Mesenchymal stem cell (in vitro differentiated cells and primary cell): Measurements from ENCODE around the gene TMEM109.

Source experiments
- DNase-seq: peaks from one replicate; pipeline ENCODE4 v3.0.0-alpha.2; 2013
- H2AFZ ChIP-seq: one replicate; pipeline ENCODE4 v1.6.1; 2013; ENCODE audit warnings: low read depth, mild to moderate bottlenecking, control low read depth, inconsistent platforms, low read length, moderate library complexity
- H2AK5ac ChIP-seq: 2 replicates; pipeline ENCODE4 v1.6.1; 2013; ENCODE audit warnings: low read length, moderate library complexity, mild to moderate bottlenecking, inconsistent platforms; ENCODE audit not compliant: severe bottlenecking
- H2BK120ac ChIP-seq: one replicate; pipeline ENCODE4 v1.6.1; 2013; ENCODE audit warnings: low read depth, mild to moderate bottlenecking, inconsistent platforms, low read length, moderate library complexity
- H2BK12ac ChIP-seq, 2 experiments: one replicate each; pipeline ENCODE4 v1.6.1; 2013; ENCODE audit warnings: inconsistent platforms in 2 of 2, low read length in 2 of 2, mild to moderate bottlenecking in 2 of 2, moderate library complexity in 2 of 2, control low read depth in 1 of 2
- H2BK15ac ChIP-seq: one replicate; pipeline ENCODE4 v1.6.1; 2013; ENCODE audit warnings: mild to moderate bottlenecking, low read depth, inconsistent platforms; ENCODE audit not compliant: poor library complexity, severe bottlenecking
- H2BK5ac ChIP-seq: 2 replicates; pipeline ENCODE4 v1.6.1; 2013; ENCODE audit warnings: low read depth, mild to moderate bottlenecking, low read length, control low read depth, inconsistent platforms; ENCODE audit not compliant: poor library complexity, severe bottlenecking
- H3K14ac ChIP-seq, 2 experiments: one replicate each; pipeline ENCODE4 v1.6.1; 2013; ENCODE audit warnings: inconsistent platforms in 2 of 2, low read length in 2 of 2, control low read depth in 1 of 2, mild to moderate bottlenecking in 1 of 2, moderate library complexity in 1 of 2
- H3K18ac ChIP-seq, 2 experiments: one replicate each; pipeline ENCODE4 v1.6.1; 2013; ENCODE audit warnings: inconsistent platforms in 2 of 2, low read length in 2 of 2, control low read depth in 1 of 2, low read depth in 1 of 2, mild to moderate bottlenecking in 1 of 2
- H3K23ac ChIP-seq, 2 experiments: one replicate each; pipeline ENCODE4 v1.6.1; 2013; ENCODE audit warnings: inconsistent platforms in 2 of 2, low read length in 2 of 2, mild to moderate bottlenecking in 2 of 2, moderate library complexity in 2 of 2, control low read depth in 1 of 2
- H3K27ac ChIP-seq: 2 replicates; pipeline ENCODE4 v1.5.1; 2013; ENCODE audit warnings: mild to moderate bottlenecking, moderate library complexity, low read length, control low read depth, inconsistent platforms; ENCODE audit not compliant: poor library complexity, severe bottlenecking
- H3K27me3 ChIP-seq, 2 experiments: 2 replicates each; pipeline versions ENCODE4 v1.6.1 to v1.7.0; 2013; ENCODE audit warnings: low read length in 2 of 2, mild to moderate bottlenecking in 2 of 2, moderate library complexity in 2 of 2, control low read depth in 1 of 2, inconsistent platforms in 1 of 2; ENCODE audit not compliant: control insufficient read depth in 1 of 2, insufficient read depth in 1 of 2
- H3K36me3 ChIP-seq, 2 experiments: 2 replicates each; pipeline versions ENCODE4 v1.6.1 to v1.7.0; 2013; ENCODE audit warnings: low read length in 2 of 2, control low read depth in 1 of 2, inconsistent platforms in 1 of 2, low read depth in 1 of 2, mild to moderate bottlenecking in 1 of 2; ENCODE audit not compliant: insufficient read depth in 2 of 2, control insufficient read depth in 1 of 2
- H3K4ac ChIP-seq, 2 experiments: one replicate each; pipeline ENCODE4 v1.6.1; 2013; ENCODE audit warnings: inconsistent platforms in 2 of 2, low read length in 2 of 2, mild to moderate bottlenecking in 2 of 2, moderate library complexity in 2 of 2, control low read depth in 1 of 2, low read depth in 1 of 2
- H3K4me1 ChIP-seq: 2 replicates; pipeline ENCODE4 v1.6.1; 2013; ENCODE audit warnings: low read depth, low read length, control low read depth; ENCODE audit not compliant: control insufficient read depth, insufficient read depth
- H3K4me2 ChIP-seq: 2 replicates; pipeline ENCODE4 v1.6.1; 2013; ENCODE audit warnings: low read length, mild to moderate bottlenecking, inconsistent platforms; ENCODE audit not compliant: poor library complexity, severe bottlenecking
- H3K4me3 ChIP-seq, 2 experiments: 2 replicates each; pipeline versions ENCODE4 v1.5.1 to v1.7.0; 2013; ENCODE audit warnings: low read length in 2 of 2, mild to moderate bottlenecking in 2 of 2, control low read depth in 1 of 2, low read depth in 1 of 2; ENCODE audit not compliant: insufficient read depth in 1 of 2
- H3K79me1 ChIP-seq: replicated peaks from 2 replicates; pipeline ENCODE4 v1.6.1; 2013; ENCODE audit warnings: mild to moderate bottlenecking, control low read depth, low read length, inconsistent platforms; ENCODE audit not compliant: poor library complexity, severe bottlenecking
- H3K9ac ChIP-seq: 2 replicates; pipeline ENCODE4 v1.7.0; 2013; ENCODE audit warnings: mild to moderate bottlenecking, low read length, moderate library complexity
- H3K9me3 ChIP-seq: 2 replicates; pipeline ENCODE4 v1.7.0; 2013; ENCODE audit warnings: mild to moderate bottlenecking, low read length; ENCODE audit not compliant: control insufficient read depth
- H4K8ac ChIP-seq: one replicate; pipeline ENCODE4 v1.6.1; 2013; ENCODE audit warnings: inconsistent platforms, mild to moderate bottlenecking, low read length, moderate library complexity
- H4K91ac ChIP-seq: one replicate; pipeline ENCODE4 v1.6.1; 2013; ENCODE audit warnings: mild to moderate bottlenecking, low read length, inconsistent platforms
- WGBS: methylation state at CpG from one replicate; pipeline ENCODE4 v1.1.7; 2013; ENCODE audit warnings: mixed read lengths; 5-methylcytosine and 5-hydroxymethylcytosine counted together

TMEM109 gene

DNA sequence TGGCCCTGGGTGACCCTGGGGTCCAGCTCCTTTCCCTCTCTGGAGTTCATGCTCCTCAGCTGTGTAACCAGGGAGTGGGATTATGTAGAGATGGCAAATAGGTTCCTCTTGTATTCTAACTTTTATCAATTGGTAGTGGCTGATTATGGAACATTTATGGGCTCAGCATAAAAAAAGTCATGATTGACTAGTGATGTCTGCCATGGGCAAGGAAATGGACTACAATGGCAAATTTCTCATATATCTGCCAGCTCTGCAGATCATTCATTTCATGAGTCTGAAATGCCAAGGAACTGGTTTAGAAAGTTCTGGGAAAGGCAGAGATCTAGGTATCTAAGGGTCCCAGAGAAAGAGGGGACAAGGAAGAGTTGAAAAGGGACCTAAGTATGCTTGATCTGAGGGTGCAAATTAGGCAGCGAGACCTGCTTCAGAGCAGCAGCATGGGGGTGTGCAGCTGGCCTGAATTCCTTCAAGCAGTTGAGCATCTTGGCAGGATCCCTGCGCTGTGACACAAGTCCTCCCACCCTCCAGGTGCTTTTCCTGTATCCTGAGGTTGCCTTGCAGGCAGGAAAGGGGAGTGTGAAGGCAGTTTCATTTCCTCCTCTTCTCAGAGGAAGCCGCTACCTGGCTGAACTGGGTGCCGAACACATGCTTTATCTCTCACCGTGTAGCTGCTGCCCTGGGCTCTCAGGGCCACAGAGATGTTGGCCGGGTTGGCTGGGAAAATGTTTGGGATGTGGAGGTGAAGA lies 27.6 kb downstream of the TMEM109 start:
- Histone ChIP-seq H3K27me3 (no peaks in the 10 kb centered on the region), H3K27ac (no peak overlapping the region), H2BK12ac (no peak overlapping the region), H3K4me3 (no peak overlapping the region), H3K4ac (no peak overlapping the region), H2BK120ac (no peak overlapping the region), H2AK5ac (no peak overlapping the region), H3K4me2 (no peak overlapping the region), H3K23ac (no peak overlapping the region), H3K36me3 (peaks cover 53 to 58% of the 10 kb centered on the region in 2 experiments), H4K91ac (no peak overlapping the region), H3K79me1 (peaks cover 4% of the 10 kb centered on the region), H2BK5ac (no peak overlapping the region), H3K4me1 (peaks cover 2% of the 10 kb centered on the region), H2BK15ac (no peak overlapping the region), H3K9ac (no peak overlapping the region), H2AFZ (no peak overlapping the region), H4K8ac (no peak overlapping the region), H3K9me3 (no peaks in the 10 kb centered on the region), H3K18ac (no peak overlapping the region), H3K14ac (no peak overlapping the region)
- WGBS: 91% methylated on average over 6 of the region's 6 CpGs
- DNase-seq: no peak

DNA sequence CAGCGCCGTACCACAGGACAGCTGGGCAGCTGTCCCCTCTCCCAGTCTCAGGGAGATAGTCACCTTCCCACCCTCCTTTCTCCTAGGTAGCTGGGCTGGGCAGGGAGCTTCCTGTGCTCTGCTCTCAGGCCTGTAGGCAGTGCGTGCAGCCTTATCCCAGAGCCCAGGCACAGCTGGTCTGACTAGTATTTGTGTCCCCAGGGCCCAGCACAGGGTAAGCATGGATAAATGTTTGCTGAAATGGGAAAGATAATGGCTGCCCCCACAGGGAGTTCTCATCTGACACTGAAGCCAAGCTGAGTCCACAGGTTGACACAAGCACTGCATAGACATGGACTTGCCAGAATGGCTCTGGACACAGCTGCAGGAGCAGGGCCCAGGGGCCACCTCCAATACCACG lies 28.3 kb downstream of the TMEM109 start:
- Histone ChIP-seq H3K36me3 (peaks cover 48 to 60% of the 10 kb centered on the region in 2 experiments), H2AK5ac (no peak overlapping the region), H3K4me1 (peaks cover 2% of the 10 kb centered on the region), H2BK5ac (no peak overlapping the region), H3K27me3 (no peaks in the 10 kb centered on the region), H3K4ac (no peak overlapping the region), H3K27ac (no peak overlapping the region), H4K8ac (no peak overlapping the region), H2BK12ac (no peak overlapping the region), H2BK120ac (no peak overlapping the region), H3K23ac (no peak overlapping the region), H3K14ac (no peak overlapping the region), H2BK15ac (no peak overlapping the region), H3K4me3 (no peak overlapping the region), H3K18ac (no peak overlapping the region), H3K9me3 (no peaks in the 10 kb centered on the region), H4K91ac (no peak overlapping the region), H3K4me2 (no peak overlapping the region), H3K9ac (no peak overlapping the region), H3K79me1 (peaks cover 4% of the 10 kb centered on the region), H2AFZ (no peak overlapping the region)
- WGBS: 87% methylated on average over 4 of the region's 4 CpGs
- DNase-seq: no peak

DNA sequence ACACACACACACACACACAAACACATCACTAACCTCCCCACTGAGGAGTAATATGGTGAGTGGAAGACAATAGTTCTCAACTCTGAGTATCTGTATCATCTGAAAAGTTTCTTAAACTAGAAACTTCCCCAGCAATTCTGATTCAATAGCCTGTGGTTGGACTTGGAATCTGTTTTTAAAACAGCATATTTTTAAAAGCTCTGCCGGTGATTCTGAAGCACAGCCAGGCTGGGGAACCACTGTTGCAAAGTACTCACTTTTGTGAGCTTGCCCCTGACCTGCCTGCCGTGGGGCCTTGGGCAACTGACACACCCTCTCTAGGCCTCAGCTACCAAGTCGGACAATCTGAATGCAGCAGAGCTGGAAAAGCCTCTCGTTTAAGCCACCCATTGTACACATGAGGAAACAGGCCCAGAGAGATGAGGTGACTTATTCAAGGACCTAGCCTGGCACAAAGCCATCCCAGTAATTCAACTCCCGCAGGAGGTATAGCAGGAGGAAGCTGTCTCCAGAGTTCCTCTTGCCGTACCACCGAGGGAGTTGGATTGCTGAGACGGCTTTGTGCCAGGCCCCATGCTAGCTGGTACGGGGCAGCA lies 29.1 kb downstream of the TMEM109 start:
- H2BK12ac ChIP-seq: no peak overlapping the region
- no peak overlapping the region for H2AFZ ChIP-seq
- H3K27me3 ChIP-seq: no peaks in the 10 kb centered on the region
- no peak overlapping the region for H2BK120ac ChIP-seq
- peaks cover 2% of the 10 kb centered on the region for H3K4me1 ChIP-seq
- H4K91ac ChIP-seq: no peak overlapping the region
- DNase-seq: no peak
- no peak overlapping the region for H2BK5ac ChIP-seq
- no peak overlapping the region for H3K9ac ChIP-seq
- H3K14ac ChIP-seq: no peak overlapping the region
- no peak overlapping the region for H3K4me3 ChIP-seq
- H3K4ac ChIP-seq: no peak overlapping the region
- H3K4me2 ChIP-seq: no peak overlapping the region
- peaks cover 4% of the 10 kb centered on the region for H3K79me1 ChIP-seq
- no peak overlapping the region for H2BK15ac ChIP-seq
- H3K36me3 ChIP-seq: peaks cover 40 to 60% of the 10 kb centered on the region in 2 experiments
- H4K8ac ChIP-seq: no peak overlapping the region
- H3K23ac ChIP-seq: no peak overlapping the region
- no peaks in the 10 kb centered on the region for H3K9me3 ChIP-seq
- no peak overlapping the region for H3K18ac ChIP-seq
- WGBS: 86% methylated on average over 7 of the region's 9 CpGs
- no peak overlapping the region for H3K27ac ChIP-seq
- no peak overlapping the region for H2AK5ac ChIP-seq

DNA sequence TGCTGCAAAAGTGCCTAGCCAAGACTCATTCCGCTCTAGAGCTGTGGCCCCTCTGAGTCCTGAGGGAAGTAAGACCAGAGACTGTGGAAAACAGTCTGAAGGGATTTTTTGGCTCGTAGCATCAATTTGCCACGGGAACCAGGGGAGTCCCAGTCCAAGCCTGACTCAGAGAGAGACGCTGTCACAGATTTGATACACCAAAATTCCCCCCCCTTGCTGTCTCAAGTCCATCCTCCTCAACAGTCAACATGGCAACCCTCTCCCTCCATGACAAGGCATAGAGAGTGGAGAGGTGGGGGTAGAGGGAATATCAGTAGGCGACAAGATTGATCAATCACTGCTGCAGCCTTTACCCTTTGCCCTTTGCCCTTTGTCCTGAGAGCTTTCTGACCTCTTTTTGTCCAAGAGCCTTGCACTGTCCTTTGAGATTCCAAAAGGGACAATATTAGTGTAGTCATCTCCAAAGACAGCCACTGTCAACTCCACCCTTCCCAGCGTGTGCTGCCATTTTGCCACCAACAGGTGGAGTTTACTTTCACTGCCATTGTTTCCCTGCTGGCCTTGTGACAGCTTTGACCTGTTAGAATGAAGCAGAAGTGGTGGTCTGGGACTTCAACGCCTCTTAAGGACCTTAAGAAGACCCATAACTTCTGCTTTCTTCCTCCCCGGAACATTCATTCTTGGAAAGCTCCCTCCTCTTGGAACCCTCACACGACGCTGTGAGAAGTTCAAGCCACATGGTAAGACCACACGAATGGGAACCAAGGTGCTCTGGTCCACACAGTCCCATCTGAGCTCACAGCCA lies 30.7 kb downstream of the TMEM109 start:
- Histone ChIP-seq H2BK12ac (no peak overlapping the region), H4K91ac (no peak overlapping the region), H2BK120ac (no peak overlapping the region), H2BK15ac (no peak overlapping the region), H2AK5ac (no peak overlapping the region), H3K23ac (no peak overlapping the region), H2BK5ac (no peak overlapping the region), H4K8ac (no peak overlapping the region), H3K9ac (no peak overlapping the region), H3K27me3 (no peaks in the 10 kb centered on the region), H3K79me1 (peaks cover 6% of the 10 kb centered on the region), H3K9me3 (no peaks in the 10 kb centered on the region), H3K4me3 (no peak overlapping the region), H3K36me3 (peaks cover 27 to 53% of the 10 kb centered on the region in 2 experiments), H3K14ac (no peak overlapping the region), H3K4me2 (no peak overlapping the region), H3K4ac (no peak overlapping the region), H3K27ac (no peak overlapping the region), H3K4me1 (peaks cover 4% of the 10 kb centered on the region), H3K18ac (no peak overlapping the region), H2AFZ (no peak overlapping the region)
- DNase-seq: no peak
- 93% methylated on average over 9 of the region's 11 CpGs for WGBS
